Thyroid gland (tissue), 4 donors: Measurements from ENCODE around the gene LPP.

ENCODE experiments used
- CTCF ChIP-seq, 6 experiments: fragments of 200-600 bp in 3 of 6; fragments of 450-650 bp in 3 of 6; sonication (generic) in 3 of 6; IDR thresholded peaks; one replicate each; pipeline ENCODE4 v1.5.1; 2016 to 2019; ENCODE audit warnings: antibody characterized with exemption in 6 of 6, mild to moderate bottlenecking in 2 of 6, inconsistent platforms in 1 of 6, moderate library complexity in 1 of 6
- POLR2A ChIP-seq, 2 donors: fragments of 450-650 bp; IDR thresholded peaks; one replicate each; pipeline ENCODE4 v1.6.1; 2017; ENCODE audit warnings: antibody characterized with exemption in 2 of 2, mild to moderate bottlenecking in 2 of 2, moderate library complexity in 1 of 2

GRCh38 chr3:188217011-188217463, 63.1 kb downstream of the LPP start:
- TF ChIP-seq CTCF (IDR thresholded peaks at IDR 0.05) = no peak
- no peak for TF ChIP-seq POLR2A (IDR thresholded peaks at IDR 0.05)
